Measurements from ENCODE around the gene CNTRL.
"Not testable (repeated sequence)": the region's sequence is repeated elsewhere in the genome, so short reads cannot be mapped to it uniquely, and the experiment has no call there.

Gene CNTRL

DNA sequence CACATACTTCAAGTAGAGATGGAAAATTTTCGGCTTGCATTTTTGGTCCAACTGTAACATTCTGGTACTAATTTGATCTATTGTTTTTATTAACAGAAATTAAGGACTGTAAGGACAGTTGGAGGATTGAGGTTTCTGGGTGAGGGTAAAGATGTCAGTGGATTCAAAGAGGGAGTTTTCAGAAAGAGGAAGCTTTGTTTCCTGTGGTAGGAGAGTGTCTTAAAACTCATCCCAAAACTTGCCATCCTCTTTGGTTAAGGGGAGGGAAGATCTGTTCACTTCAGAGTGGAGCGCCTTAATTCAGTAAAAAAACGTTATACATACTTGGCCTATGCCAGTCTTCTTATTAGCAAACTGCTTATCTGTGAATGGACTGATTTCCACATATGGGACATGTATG is 13.8 kb downstream of the CNTRL start:
- Mint-ChIP-seq H3K4me1 (peaks cover 20% of the 10 kb centered on the region), H3K4me3 (no peak overlapping the region), H3K9me3 (no peaks in the 10 kb centered on the region), H3K27ac (no peak overlapping the region), H3K36me3 (peaks cover 53% of the 10 kb centered on the region), H3K27me3 (no peaks in the 10 kb centered on the region)
- no peak for DNase-seq
- CTCF ChIA-PET, result no interaction called here

DNA sequence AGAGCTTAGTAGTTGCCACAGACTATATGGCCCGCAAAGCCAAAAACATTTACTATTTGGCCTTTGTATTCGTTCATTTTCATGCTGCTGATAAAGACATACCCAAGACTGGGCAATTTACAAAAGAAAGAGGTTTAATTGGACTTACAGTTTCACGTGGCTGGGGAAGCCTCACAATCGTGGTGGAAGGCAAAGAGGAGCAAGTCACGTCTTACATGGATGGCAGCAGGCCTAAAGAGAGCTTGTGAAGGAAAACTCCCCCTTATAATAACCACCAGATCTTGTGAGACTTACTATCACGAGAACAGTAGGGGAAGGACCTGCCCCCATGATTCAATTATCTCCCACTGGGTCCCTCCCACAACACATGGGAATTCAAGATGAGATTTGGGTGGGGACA is 16.0 kb downstream of the CNTRL start:
- H3K4me3 Mint-ChIP-seq, DNase-seq, H3K27me3 Mint-ChIP-seq, H3K27ac Mint-ChIP-seq, H3K9me3 Mint-ChIP-seq: not testable (repeated sequence)
- peaks cover 59% of the 10 kb centered on the region for H3K36me3 Mint-ChIP-seq
- CTCF ChIA-PET, result interaction anchor here (0.8 kb wide), 1 partner anchor 9 kb away, joined by 3 read pairs; no protein-coding TSS in a partner anchor
- H3K4me1 Mint-ChIP-seq, result peaks cover 20% of the 10 kb centered on the region

DNA sequence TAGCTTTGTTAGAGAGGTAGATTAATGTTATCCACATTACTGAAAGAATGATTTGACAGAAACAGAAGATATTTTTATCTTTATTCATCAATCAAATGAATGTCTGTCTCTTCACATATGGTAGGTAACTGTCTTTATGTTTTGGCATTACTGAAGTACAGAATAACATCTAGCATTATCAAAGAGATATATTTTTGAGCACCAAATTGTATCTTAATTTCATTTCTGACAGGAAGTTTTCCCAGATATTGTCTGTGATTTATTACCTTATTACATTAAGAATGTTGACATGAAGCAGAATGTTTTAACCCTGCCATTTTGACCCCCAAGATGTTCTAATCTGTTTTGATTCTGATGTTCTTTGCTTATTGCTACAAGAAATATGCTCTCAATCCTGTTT is 20.3 kb downstream of the CNTRL start:
- no peak overlapping the region for H3K27ac Mint-ChIP-seq
- H3K27me3 Mint-ChIP-seq, result no peaks in the 10 kb centered on the region
- peaks cover 71% of the 10 kb centered on the region for H3K36me3 Mint-ChIP-seq
- DNase-seq, result no peak
- H3K9me3 Mint-ChIP-seq, result peaks cover 7% of the 10 kb centered on the region
- H3K4me1 Mint-ChIP-seq, result no peaks in the 10 kb centered on the region
- CTCF ChIA-PET, result no interaction called here
- no peak overlapping the region for H3K4me3 Mint-ChIP-seq

DNA sequence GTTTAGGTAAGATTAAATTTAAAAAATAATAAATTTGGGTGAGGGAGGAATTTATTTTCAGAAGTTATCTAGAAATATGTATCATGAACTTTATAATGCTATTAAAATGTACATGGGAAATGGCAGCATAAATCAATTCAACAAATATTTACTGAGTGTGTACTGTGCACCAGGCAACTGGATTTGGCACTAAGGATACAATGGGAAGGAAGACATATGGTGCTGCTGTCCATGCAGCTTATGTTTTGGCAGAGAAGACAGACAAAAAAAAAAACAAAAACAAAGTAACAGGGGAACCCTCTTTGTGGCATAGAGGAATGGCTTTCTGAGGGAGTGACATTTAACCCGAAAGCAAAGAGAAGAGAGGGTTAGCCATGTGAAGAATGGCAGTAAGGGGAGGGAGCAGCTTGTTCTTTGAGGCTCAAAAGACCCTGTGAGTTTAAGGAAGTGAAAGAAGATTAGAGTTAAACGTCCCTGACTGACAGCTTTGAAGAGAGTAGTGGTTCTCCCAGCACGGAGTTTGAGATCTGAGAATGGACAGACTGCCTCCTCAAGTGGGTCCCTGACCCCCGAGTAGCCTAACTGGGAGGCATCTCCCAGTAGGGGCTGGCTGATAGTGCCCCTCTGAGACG is 23.9 kb downstream of the CNTRL start:
- no peak for DNase-seq
- Mint-ChIP-seq H3K36me3 (peaks cover 80% of the 10 kb centered on the region), H3K27ac (no peak overlapping the region), H3K27me3 (no peaks in the 10 kb centered on the region), H3K9me3 (peaks cover 29% of the 10 kb centered on the region), H3K4me3 (no peak overlapping the region), H3K4me1 (no peaks in the 10 kb centered on the region)
- CTCF ChIA-PET, result interaction anchor here (0.8 kb wide), 1 partner anchor 344 kb away, joined by 3 read pairs; no protein-coding TSS in a partner anchor

DNA sequence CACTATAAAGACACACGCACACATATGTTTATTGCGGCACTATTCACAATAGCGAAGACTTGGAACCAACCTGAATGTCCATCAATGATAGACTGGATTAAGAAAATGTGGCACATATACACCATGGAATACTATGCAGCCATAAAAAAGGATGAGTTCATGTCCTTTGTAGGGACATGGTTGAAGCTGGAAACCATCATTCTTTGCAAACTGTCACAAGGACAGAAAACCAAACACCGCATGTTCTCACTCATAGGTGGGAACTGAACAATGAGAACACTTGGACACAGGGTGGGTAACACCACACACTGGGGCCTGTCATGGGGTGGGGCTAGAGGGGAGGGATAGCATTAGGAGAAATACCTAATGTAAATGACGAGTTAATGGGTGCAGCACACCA is 29.3 kb downstream of the CNTRL start:
- Mint-ChIP-seq H3K9me3 (peaks cover 29% of the 10 kb centered on the region), H3K4me1 (peaks cover 14% of the 10 kb centered on the region), H3K36me3 (peaks cover 66% of the 10 kb centered on the region)
- H3K4me3 Mint-ChIP-seq, DNase-seq, CTCF ChIA-PET, H3K27me3 Mint-ChIP-seq, H3K27ac Mint-ChIP-seq: not testable (repeated sequence)

DNA sequence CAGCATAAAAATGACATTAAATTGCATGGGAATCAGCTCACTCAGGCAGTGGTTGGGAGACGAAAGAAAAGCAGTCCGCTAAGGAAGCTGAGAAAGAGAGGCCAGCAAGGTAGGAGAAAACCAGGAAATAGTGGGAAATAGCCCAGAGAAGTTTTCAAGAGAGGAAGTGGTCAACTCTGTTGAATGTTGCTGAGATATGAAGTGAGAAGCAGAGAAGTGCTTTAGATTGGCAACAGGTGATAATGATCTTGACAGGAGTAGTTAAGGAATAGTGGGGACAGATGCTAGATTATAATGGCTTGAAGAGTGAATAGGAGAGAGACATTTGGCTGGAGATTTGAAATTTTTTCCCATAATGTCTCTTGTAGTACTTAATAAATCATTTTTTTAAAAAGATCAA is 30.8 kb downstream of the CNTRL start:
- Mint-ChIP-seq H3K9me3 (peaks cover 17% of the 10 kb centered on the region), H3K27ac (no peak overlapping the region), H3K27me3 (no peaks in the 10 kb centered on the region), H3K4me1 (peaks cover 14% of the 10 kb centered on the region), H3K36me3 (peaks cover 56% of the 10 kb centered on the region), H3K4me3 (no peak overlapping the region)
- CTCF ChIA-PET, result no interaction called here
- DNase-seq, result no peak

DNA sequence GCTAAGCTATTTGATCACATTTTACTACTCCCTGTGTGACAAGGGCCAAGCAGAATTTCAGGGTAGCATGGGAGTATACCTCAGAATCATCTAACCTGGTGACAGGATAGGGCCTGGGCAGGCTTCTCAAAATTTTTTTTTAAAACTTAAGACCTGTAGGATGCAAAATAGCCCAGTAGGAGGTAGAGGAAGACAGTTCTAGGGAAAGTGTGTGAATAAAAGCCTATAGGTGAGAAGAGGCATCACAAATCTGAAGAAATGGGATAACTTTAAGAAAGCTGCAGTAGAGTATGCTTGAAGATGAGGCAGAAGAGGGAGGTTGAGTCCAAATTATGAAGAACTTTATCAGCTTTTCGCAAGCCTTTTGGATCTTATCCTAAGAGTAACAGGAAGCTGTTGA is 32.3 kb downstream of the CNTRL start:
- Mint-ChIP-seq H3K27me3 (no peaks in the 10 kb centered on the region), H3K4me1 (peaks cover 14% of the 10 kb centered on the region), H3K36me3 (peaks cover 50% of the 10 kb centered on the region), H3K27ac (no peak overlapping the region), H3K4me3 (no peak overlapping the region), H3K9me3 (peaks cover 5% of the 10 kb centered on the region)
- DNase-seq, result no peak
- CTCF ChIA-PET, result interaction anchor here (0.7 to 1.8 kb wide), 8 partner anchors 11 to 126 kb away, joined by 3 to 5 read pairs (median 3); no protein-coding TSS in a partner anchor

DNA sequence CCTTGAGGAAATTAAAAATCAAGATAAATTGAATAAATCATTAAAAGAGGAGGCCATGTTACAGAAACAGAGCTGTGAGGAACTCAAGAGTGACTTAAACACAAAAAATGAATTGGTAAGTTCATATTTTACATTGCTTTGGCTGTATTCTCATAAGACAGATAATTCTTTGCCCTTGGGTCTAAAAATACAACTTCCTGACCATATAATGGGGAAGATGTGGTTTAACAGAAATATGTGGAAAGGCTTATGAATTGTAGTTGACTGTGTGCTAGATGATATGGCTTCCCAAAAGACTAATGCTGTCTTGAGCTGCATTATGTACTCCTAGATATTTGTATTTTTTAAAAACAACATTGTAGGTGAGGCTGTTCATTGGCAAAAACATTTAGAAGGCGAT is 33.1 kb downstream of the CNTRL start:
- Mint-ChIP-seq H3K36me3 (peaks cover 46% of the 10 kb centered on the region), H3K27me3 (no peaks in the 10 kb centered on the region), H3K4me1 (peaks cover 14% of the 10 kb centered on the region), H3K4me3 (no peak overlapping the region), H3K9me3 (no peaks in the 10 kb centered on the region), H3K27ac (no peak overlapping the region)
- CTCF ChIA-PET, result interaction anchor here (0.7 to 1.8 kb wide), 6 partner anchors 12 to 127 kb away, joined by 3 to 5 read pairs (median 3); no protein-coding TSS in a partner anchor
- no peak for DNase-seq

DNA sequence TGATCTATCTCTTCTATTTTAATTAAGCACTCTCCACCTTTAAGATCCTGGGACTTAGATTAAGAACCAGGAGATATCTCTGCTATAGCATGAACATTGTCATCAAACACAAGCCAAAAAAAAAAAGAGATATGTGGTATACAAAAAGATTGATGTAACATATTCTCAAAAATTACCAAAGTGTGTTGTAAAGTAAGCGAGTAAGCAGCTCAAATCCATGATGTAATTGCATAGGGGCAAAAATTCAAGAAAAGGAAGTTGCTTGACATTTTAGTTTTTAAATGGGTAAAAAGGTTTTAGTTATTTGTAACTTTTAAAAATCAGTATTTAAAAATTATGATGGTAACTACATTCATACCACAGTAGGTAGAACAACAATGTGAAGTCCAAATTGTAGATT is 40.7 kb downstream of the CNTRL start:
- CTCF ChIA-PET, result interaction anchor here (0.9 kb wide), 1 partner anchor 54 kb away, joined by 5 read pairs; no protein-coding TSS in a partner anchor
- H3K9me3 Mint-ChIP-seq, result no peaks in the 10 kb centered on the region
- DNase-seq, result no peak
- H3K36me3 Mint-ChIP-seq, result peaks cover 49% of the 10 kb centered on the region
- H3K27ac Mint-ChIP-seq, result no peak overlapping the region
- H3K4me1 Mint-ChIP-seq, result peaks cover 9% of the 10 kb centered on the region
- H3K27me3 Mint-ChIP-seq, result no peaks in the 10 kb centered on the region
- H3K4me3 Mint-ChIP-seq, result no peak overlapping the region

DNA sequence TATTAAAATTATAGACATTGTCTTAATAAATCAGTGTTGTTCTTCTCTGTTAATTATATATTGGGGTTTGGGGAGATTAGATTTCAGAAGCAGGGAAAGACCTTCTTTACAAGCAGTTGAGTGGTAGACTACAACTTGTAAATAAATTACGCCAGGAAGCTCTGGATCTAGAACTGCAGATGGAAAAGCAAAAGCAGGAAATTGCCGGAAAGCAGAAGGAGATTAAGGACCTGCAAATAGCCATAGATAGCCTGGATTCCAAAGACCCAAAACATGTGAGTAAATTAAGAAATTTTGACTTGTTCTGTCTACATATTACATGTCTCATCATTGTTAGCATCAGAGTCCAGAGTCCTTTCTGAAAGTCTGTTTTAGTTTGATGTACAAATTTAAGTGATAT is 43.5 kb downstream of the CNTRL start:
- H3K4me3 Mint-ChIP-seq, result no peak overlapping the region

DNA sequence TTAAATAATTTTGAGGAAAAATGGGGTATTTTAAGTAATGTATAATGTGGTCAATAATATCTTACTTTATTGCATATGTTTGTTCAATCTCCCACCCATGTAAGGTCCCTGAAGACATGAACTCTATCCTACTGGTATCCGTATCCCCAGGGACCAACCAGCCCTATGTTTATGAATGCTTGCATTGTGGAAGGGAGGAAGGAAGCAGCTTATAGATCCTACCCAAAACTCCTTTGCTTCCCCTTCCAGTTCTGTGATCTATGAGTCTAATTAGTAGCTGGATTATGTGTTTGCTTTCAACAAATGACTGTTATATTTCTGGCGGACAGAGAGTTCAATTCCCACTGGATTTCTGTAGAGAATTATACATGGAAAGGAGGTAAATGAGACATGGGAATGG is 45.6 kb downstream of the CNTRL start:
- peaks cover 46% of the 10 kb centered on the region for H3K36me3 Mint-ChIP-seq
- H3K4me1 Mint-ChIP-seq, result peaks cover 47% of the 10 kb centered on the region
- DNase-seq, result no peak
- CTCF ChIA-PET, result interaction anchor here (1.3 to 2.2 kb wide), 4 partner anchors 12 to 139 kb away, joined by 4 to 12 read pairs (median 6); no protein-coding TSS in a partner anchor
- H3K9me3 Mint-ChIP-seq, result no peaks in the 10 kb centered on the region
- H3K4me3 Mint-ChIP-seq, result peak overlapping the region; percentile 6
- peak overlapping the region; percentile 77 for H3K27ac Mint-ChIP-seq
- H3K27me3 Mint-ChIP-seq, result no peaks in the 10 kb centered on the region

More for the DNA sequence above, 43.5 kb downstream of the CNTRL start:
- CTCF ChIA-PET, result interaction anchor here (0.9 kb wide), 1 partner anchor 11 kb away, joined by 4 read pairs; no protein-coding TSS in a partner anchor
- peaks cover 42% of the 10 kb centered on the region for H3K36me3 Mint-ChIP-seq
- H3K27ac Mint-ChIP-seq, result no peak overlapping the region
- H3K9me3 Mint-ChIP-seq, result no peaks in the 10 kb centered on the region
- no peaks in the 10 kb centered on the region for H3K27me3 Mint-ChIP-seq
- H3K4me1 Mint-ChIP-seq, result peaks cover 30% of the 10 kb centered on the region
- no peak for DNase-seq

DNA sequence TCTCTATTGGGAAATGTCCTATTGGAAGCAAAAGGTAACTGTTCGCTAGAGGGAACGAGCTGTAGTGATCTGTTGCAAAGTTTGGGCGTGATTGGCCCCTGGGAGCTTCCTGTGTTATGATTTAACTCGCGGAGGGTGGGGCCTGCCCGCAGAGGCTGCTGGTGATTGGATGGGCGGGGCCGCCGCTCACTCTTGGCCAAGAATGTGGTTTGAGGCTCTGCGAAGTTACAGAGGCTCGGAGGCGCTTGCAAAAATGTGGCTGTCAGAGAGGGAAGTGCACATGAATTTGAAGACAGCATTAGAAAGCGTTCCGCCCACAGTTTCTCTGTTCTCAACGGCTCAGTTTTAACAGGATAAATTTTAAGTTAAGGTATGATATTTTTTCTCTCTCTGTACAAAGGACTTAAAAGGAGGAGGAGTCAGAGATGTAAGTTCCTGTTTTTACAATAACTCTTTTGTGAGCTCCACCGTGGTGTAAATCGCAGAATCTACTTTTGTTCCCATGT is 46.9 kb downstream of the CNTRL start:
- peak overlapping the region; percentile 95 for H3K27ac Mint-ChIP-seq
- peaks cover 46% of the 10 kb centered on the region for H3K36me3 Mint-ChIP-seq
- no peaks in the 10 kb centered on the region for H3K9me3 Mint-ChIP-seq
- H3K4me3 Mint-ChIP-seq, result peak overlapping the region; percentile 86
- peaks cover 53% of the 10 kb centered on the region for H3K4me1 Mint-ChIP-seq
- CTCF ChIA-PET, result interaction anchor here (0.8 to 2.2 kb wide), 7 partner anchors 11 to 140 kb away, joined by 3 to 12 read pairs (median 4); no protein-coding TSS in a partner anchor
- no peaks in the 10 kb centered on the region for H3K27me3 Mint-ChIP-seq
- DNase-seq, result peak; percentile 99

DNA sequence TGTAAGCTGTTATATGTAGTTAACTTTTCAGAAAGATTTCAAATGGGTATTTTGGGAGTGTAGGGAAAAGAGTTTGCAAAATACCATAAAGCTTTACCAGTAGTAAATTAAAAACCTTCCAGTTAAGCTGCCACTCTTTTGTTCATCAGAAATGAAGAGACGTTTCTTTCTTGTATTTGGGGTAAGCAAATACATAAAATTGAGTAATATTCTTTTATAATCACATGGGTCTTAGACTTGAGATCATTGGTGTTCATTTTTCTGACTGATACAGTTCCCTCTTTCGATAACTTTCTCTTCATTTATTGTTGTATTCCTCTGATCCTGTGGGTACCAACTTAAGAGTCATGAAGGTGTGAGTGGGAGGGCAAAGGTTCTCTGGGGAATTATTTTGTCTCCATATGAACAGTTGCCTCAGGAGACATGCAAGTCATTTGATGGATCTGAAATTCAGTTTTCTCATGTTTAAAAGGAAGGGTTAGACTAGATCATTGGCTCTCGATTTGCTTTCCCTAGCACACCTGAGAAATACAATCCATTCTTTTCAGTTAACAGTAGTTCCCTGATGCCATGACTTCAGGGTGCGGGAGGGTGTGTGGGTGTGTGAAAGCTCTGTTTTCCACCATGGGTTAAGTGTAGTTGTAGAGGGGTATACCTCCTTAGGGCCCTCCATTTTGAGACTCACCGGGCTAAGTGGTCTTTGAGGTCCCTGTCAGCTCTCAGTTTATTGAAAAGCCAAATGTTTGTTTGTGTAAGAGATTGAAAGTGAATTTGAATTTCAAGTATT is 47.7 kb downstream of the CNTRL start:
- Mint-ChIP-seq H3K9me3 (no peaks in the 10 kb centered on the region), H3K27me3 (no peaks in the 10 kb centered on the region), H3K4me3 (peak overlapping the region; percentile 86), H3K4me1 (peaks cover 56% of the 10 kb centered on the region), H3K36me3 (peaks cover 52% of the 10 kb centered on the region), H3K27ac (peak overlapping the region; percentile 95)
- no peak for DNase-seq
- CTCF ChIA-PET, result interaction anchor here (0.8 to 2.2 kb wide), 5 partner anchors 10 to 141 kb away, joined by 3 to 12 read pairs (median 4); no protein-coding TSS in a partner anchor

DNA sequence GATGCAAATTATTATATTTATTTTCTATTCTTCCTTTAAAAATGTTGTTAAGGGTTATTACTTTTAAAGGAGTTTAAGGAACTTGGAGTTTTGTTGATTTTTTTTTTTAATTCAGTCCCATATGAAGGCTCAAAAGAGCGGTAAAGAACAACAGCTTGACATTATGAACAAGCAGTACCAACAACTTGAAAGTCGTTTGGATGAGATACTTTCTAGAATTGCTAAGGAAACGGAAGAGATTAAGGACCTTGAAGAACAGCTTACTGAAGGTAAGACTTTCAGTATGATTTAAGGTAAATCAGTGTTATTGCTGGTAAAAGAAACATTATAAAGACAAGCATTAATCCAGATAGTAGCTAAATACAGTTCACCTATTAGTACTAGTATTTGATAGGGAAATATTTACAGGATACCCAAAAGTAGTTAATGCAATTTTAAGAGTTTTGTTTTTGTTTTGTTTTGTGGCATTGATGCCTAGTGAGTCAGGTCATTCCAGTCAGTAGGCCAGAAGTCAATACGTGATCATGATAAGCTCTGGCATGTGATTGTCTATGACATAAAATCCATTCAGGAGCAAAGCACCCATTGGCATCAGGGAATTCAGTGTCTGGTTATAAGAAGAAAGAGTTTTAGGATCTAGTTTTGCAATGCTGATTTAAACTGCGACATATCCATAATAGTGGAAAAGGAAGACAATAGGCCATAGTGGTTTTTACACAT is 49.2 kb downstream of the CNTRL start:
- CTCF ChIA-PET, result interaction anchor here (1.0 to 1.8 kb wide), 2 partner anchors 9 to 17 kb away, joined by 3 to 4 read pairs; no protein-coding TSS in a partner anchor
- Mint-ChIP-seq H3K4me3 (peak overlapping the region; percentile 46), H3K9me3 (peaks cover 5% of the 10 kb centered on the region), H3K4me1 (peaks cover 64% of the 10 kb centered on the region), H3K36me3 (peaks cover 62% of the 10 kb centered on the region), H3K27ac (peak overlapping the region; percentile 71), H3K27me3 (no peaks in the 10 kb centered on the region)
- DNase-seq, result no peak

Data from activated naive CD4-positive, alpha-beta T cell treated with anti-CD3 and anti-CD28 coated beads, Interleukin-2, amount 10 ng/mL, durations not matched to agents 7 days and 5 days (primary cell).